GM20000 (cell line): Measurements from ENCODE around the gene UQCR11.

ENCODE experiments used
- DNase-seq: peaks from one replicate; pipeline ENCODE4 v3.0.0; 2012; ENCODE audit warnings: low spot score
- CTCF ChIP-seq: IDR thresholded peaks from 2 replicates; pipeline ENCODE4 v1.5.1; 2012; ENCODE audit warnings: mild to moderate bottlenecking, control low read depth; ENCODE audit errors: extremely low read depth, missing control alignments

UQCR11 gene

GRCh38 chr19:1553415-1553814, 51.8 kb downstream of the UQCR11 start:
- TF ChIP-seq CTCF = no peak
- DNase-seq = no peak

GRCh38 chr19:1551068-1552040, 53.9 kb downstream of the UQCR11 start:
- DNase-seq = no peak
- TF ChIP-seq CTCF = no peak

- no peak for DNase-seq
- no peak for TF ChIP-seq CTCF
Observed at GRCh38 chr19:1549332-1549945, 55.8 kb downstream of the UQCR11 start.
